K562 (cell line): ENCODE data around the gene LMTK2. TPM values are rescaled to one million over a fixed set of nuclear protein-coding genes. Genes with fewer than 3 reads are reported as not detected.

Experiments
- ATAC-seq: fragments of 200-7000 bp; cut with Tn5 transposase; 3 replicates; pipeline ENCODE4 v1.9.1; 2020; ENCODE audit warnings: moderate library complexity
- BruUV-seq: library from RNA; stranded (reverse); fragments of 400-500 nt; replicated peaks from 2 replicates; lab custom pipeline; 2021; lab: Mats Ljungman, UMichigan
- CTCF ChIA-PET: fragments of 300-600 bp; formaldehyde crosslinking; extraction: SDS; loops from one replicate; lab custom pipeline; 2021; ENCODE audit warnings: low intra/inter-chr PET ratio; lab: Yijun Ruan, JAX
- POLR2A ChIA-PET: fragments of 300-600, 350-650 bp; sonication (Branson Sonifier 250); formaldehyde crosslinking; extraction: SDS; loops from one replicate; lab custom pipeline; 2021; ENCODE audit warnings: antibody characterized with exemption, inconsistent platforms; lab: Yijun Ruan, JAX
- DNase-seq, 4 experiments: peaks; one replicate each; pipeline versions ENCODE4 v3.0.0 to v3.0.0-alpha.2; 2011 to 2018; ENCODE audit warnings: low spot score in 3 of 4, mixed read lengths in 3 of 4; ENCODE audit errors: extremely low read depth in 1 of 4
- FAIRE-seq: peaks from 2 replicates; lab custom pipeline; 2011; peaks lifted over from hg19 to GRCh38; lab: Jason Lieb, UNC
- H2AFZ ChIP-seq: 2 replicates; pipeline ENCODE4 v1.6.0; 2011; ENCODE audit warnings: low read depth, low read length, control low read depth, inconsistent platforms
- H3K27ac ChIP-seq: fragments of 200-600 bp; 3 replicates; pipeline ENCODE4 v1.8.0; 2011; ENCODE audit warnings: low read depth, mild to moderate bottlenecking, control low read depth, inconsistent platforms, low read length, moderate library complexity, mixed read lengths; ENCODE audit errors: extremely low read depth
- H3K27me3 ChIP-seq, 2 experiments: fragments of 300-600 bp in 1 of 2; 2 replicates in 1 of 2; 3 replicates in 1 of 2; pipeline versions ENCODE4 v1.6.0 to v1.8.0; 2011; ENCODE audit warnings: inconsistent platforms in 2 of 2, low read length in 2 of 2, mild to moderate bottlenecking in 1 of 2, mixed read lengths in 1 of 2, moderate library complexity in 1 of 2; ENCODE audit not compliant: control insufficient read depth in 2 of 2, insufficient read depth in 2 of 2
- H3K36me3 ChIP-seq: fragments of 300-600 bp; 3 replicates; pipeline ENCODE4 v1.8.0; 2011; ENCODE audit warnings: mild to moderate bottlenecking, low read length, inconsistent platforms; ENCODE audit not compliant: control insufficient read depth, insufficient read depth
- H3K4me1 ChIP-seq, 2 experiments: fragments of 200-600 bp in 1 of 2; replicated peaks in 1 of 2; 2 replicates in 1 of 2; 3 replicates in 1 of 2; pipeline versions ENCODE4 v1.5.1 to v1.8.0; 2011; ENCODE audit warnings: inconsistent platforms in 2 of 2, low read length in 2 of 2, mild to moderate bottlenecking in 1 of 2, mixed read lengths in 1 of 2, moderate library complexity in 1 of 2; ENCODE audit not compliant: control insufficient read depth in 2 of 2, insufficient read depth in 2 of 2
- H3K4me2 ChIP-seq: 2 replicates; pipeline ENCODE4 v1.6.1; 2011; ENCODE audit warnings: low read length, control low read depth, inconsistent platforms, mixed read lengths; ENCODE audit not compliant: insufficient read depth
- H3K4me3 ChIP-seq: fragments of 200-600 bp; sonication (generic), shearing (Covaris generic); 2 replicates; pipeline ENCODE4 v1.5.1; 2016; ENCODE audit warnings: control low read depth, inconsistent platforms
- H3K79me2 ChIP-seq: fragments of 200-600 bp; 3 replicates; pipeline ENCODE4 v1.8.0; 2011; ENCODE audit warnings: low read length, inconsistent platforms; ENCODE audit not compliant: control insufficient read depth, insufficient read depth
- H3K9ac ChIP-seq, 2 experiments: 2 replicates each; pipeline versions ENCODE4 v1.6.0 to v1.6.1; 2011; ENCODE audit warnings: low read depth in 2 of 2, low read length in 2 of 2, control low read depth in 1 of 2, inconsistent platforms in 1 of 2, mild to moderate bottlenecking in 1 of 2, mixed read lengths in 1 of 2; ENCODE audit not compliant: insufficient read depth in 1 of 2
- H3K9me1 ChIP-seq: one replicate; pipeline ENCODE4 v1.6.0; 2011; ENCODE audit warnings: inconsistent platforms, mild to moderate bottlenecking, low read length, moderate library complexity; ENCODE audit not compliant: control insufficient read depth, insufficient read depth
- H3K9me3 ChIP-seq: replicated peaks from 2 replicates; pipeline ENCODE4 v1.5.1; 2011; ENCODE audit warnings: low read depth, low read length, inconsistent platforms; ENCODE audit not compliant: control insufficient read depth, insufficient read depth
- H4K20me1 ChIP-seq: replicated peaks from 2 replicates; pipeline ENCODE4 v1.6.1; 2011; ENCODE audit warnings: low read length, inconsistent platforms, mixed read lengths; ENCODE audit not compliant: control insufficient read depth, insufficient read depth
- GABPA ChIP-seq: fragments of 200-800 bp; sonication (Bioruptor generic); conservative IDR thresholded peaks from 2 replicates; pipeline ENCODE4 v1.6.1; 2016; ENCODE audit warnings: low read depth, missing genetic modification characterization, missing compliant biosample characterization
- TBP ChIP-seq: optimal IDR thresholded peaks from 2 replicates; pipeline ENCODE3; 2011; ENCODE audit warnings: low read depth, low read length, improper control_type of control experiment
- TCF7 ChIP-seq: sonication (generic); IDR thresholded peaks from 2 replicates; pipeline ENCODE4 v1.6.1; 2016; ENCODE audit warnings: antibody characterized with exemption, borderline replicate concordance
- ZKSCAN1 ChIP-seq: fragments of 150-350 bp; IDR thresholded peaks from 2 replicates; pipeline ENCODE4 v1.6.1; 2016; ENCODE audit warnings: low read depth, low read length
- ZNF23 ChIP-seq: fragments of 250-450 bp; sonication (Bioruptor Pico); IDR thresholded peaks from 2 replicates; pipeline ENCODE4 v1.4.0; 2020; ENCODE audit warnings: mild to moderate bottlenecking
- WGBS: fragments of 100-300 bp; shearing (Covaris generic); methylation state at CpG from one replicate; pipeline ENCODE4 v1.1.6; 2016; ENCODE audit warnings: low coverage, mixed read lengths; ENCODE audit not compliant: insufficient coverage; ENCODE audit errors: missing lambda C conversion rate; 5-methylcytosine and 5-hydroxymethylcytosine counted together
- in situ Hi-C: fragments of 300-500 bp; cut with MboI; formaldehyde crosslinking; loops from 4 replicates; pipeline ENCODE4 v1.15.0; 2018; ENCODE audit warnings: inconsistent platforms, mixed read lengths
- intact Hi-C: fragments of 100-400 bp; cut with micrococcal nuclease; formaldehyde crosslinking; loops from 2 replicates; pipeline ENCODE4 v1.14.2; 2022
- polyA plus RNA-seq, 8 experiments: library from polyadenylated mRNA; depleted of rRNA in 4 of 8; stranded (reverse) in 5 of 8; unstranded in 3 of 8; fragments of >200 nt; fragmentation: Nextera tagmentation in 2 of 8; fragmentation: Illumina TruSeq in 1 of 8; extraction: Ambion mirVana in 2 of 8; extraction: Trizol in 1 of 8; gene quantifications; 2 replicates each; pipeline versions ENCODE4 v1.2.1 to v1.2.3, GENCODE V29; 2011 to 2014; ENCODE audit warnings: inconsistent platforms in 1 of 8, missing spikeins in 1 of 8
- total RNA-seq, 7 experiments: library from RNA; depleted of rRNA in 6 of 7; stranded (reverse); fragments of >200 nt in 6 of 7; fragmentation: Illumina TruSeq in 2 of 7; extraction: Trizol in 2 of 7; gene quantifications; 2 replicates each; pipeline versions ENCODE4 v1.2.1 to v1.2.3, GENCODE V29; 2011 to 2021; ENCODE audit warnings: low replicate concordance in 1 of 7

The LMTK2 gene
- total and polyA plus RNA-seq, 9 of the 15 experiments (the other 6 are each of a cell fraction or from before 2014, with no cell fraction given): 0.78 to 16.4 (median 6.3) TPM

DNA sequence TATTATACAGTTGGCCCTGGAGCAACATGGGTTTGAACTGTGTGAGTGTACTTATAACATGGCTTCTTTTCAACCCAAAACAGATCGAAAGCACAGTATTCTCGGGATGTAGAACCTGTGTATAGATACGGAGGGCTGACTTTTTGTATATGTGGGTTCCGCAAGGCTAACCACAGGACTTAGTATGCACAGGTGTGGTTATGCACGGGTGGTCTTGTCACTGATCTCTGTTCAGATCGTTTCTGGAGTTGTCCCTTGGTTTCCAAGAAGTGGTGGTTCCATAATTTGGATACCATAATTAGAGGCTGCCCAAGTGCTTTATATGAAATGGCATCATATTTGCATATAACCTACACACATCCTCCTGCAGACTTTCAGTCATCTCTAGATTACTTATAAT lies 93.7 kb downstream of the LMTK2 start:
- no peaks in the 10 kb centered on the region for H3K9me3 ChIP-seq
- POLR2A ChIA-PET: no interaction called here
- DNase-seq: no peak
- no peaks in the 10 kb centered on the region for H3K27me3 ChIP-seq
- in situ Hi-C loops: no loop called here
- intact Hi-C loops: no loop called here
- H3K4me1 ChIP-seq: peaks cover 0 to 19% of the 10 kb centered on the region in 2 experiments; a peak in 2 of 5 replicates
- 66% methylated on average over 6 of the region's 6 CpGs for WGBS
- no peak for FAIRE-seq
- ATAC-seq: no peak
- no peak overlapping the region for H3K4me2 ChIP-seq
- no peaks in the 10 kb centered on the region for H3K79me2 ChIP-seq
- H3K27ac ChIP-seq: no peak overlapping the region
- TF ChIP-seq TCF7 (no peak), TBP (no peak), GABPA (tag) (no peak), ZNF23 (CRISPR knock-in tag) (no peak), ZKSCAN1 (no peak)
- TF ChIP-seq, all 486 proteins: peak for 0
- CTCF ChIA-PET: no interaction called here
- Histone ChIP-seq H3K4me3 (no peak overlapping the region), H2AFZ (no peak overlapping the region), H3K36me3 (peaks cover 25% of the 10 kb centered on the region; the same call in 2 of the 3 replicates), H3K9me1 (no peaks in the 10 kb centered on the region), H4K20me1 (no peaks in the 10 kb centered on the region; the same call in 1 of the 2 replicates), H3K9ac (no peak overlapping the region)
- no TSS peak for BruUV-seq
